ENCODE results near the gene WDR4.

Gene WDR4

DNA sequence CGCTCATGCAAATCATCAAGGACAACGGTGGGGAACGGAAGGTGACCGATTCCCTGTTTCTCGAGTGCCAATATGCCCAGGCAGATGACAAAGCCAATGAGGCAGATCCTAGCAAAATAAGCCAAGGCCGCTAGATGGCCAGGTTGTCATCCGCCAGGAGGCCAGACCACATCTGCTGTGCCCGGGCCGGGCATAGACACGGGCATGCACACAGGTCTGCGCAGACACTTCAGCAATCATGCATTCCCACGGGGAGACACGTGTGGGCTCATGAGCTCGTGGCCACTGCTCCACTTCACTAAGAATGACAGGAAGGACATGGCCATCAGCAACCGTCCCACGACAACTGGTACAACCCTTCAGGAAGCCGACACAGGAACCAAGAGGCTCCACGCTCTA, 23.4 kb downstream of the WDR4 start:
- TF ChIP-seq, protein P1, sequence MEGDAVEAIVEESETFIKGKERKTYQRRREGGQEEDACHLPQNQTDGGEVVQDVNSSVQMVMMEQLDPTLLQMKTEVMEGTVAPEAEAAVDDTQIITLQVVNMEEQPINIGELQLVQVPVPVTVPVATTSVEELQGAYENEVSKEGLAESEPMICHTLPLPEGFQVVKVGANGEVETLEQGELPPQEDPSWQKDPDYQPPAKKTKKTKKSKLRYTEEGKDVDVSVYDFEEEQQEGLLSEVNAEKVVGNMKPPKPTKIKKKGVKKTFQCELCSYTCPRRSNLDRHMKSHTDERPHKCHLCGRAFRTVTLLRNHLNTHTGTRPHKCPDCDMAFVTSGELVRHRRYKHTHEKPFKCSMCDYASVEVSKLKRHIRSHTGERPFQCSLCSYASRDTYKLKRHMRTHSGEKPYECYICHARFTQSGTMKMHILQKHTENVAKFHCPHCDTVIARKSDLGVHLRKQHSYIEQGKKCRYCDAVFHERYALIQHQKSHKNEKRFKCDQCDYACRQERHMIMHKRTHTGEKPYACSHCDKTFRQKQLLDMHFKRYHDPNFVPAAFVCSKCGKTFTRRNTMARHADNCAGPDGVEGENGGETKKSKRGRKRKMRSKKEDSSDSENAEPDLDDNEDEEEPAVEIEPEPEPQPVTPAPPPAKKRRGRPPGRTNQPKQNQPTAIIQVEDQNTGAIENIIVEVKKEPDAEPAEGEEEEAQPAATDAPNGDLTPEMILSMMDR (IDR thresholded peaks at IDR 0.05; ENCODE audit: low read depth, low read length), result no peak
- no peak for TF ChIP-seq POLR2A (IDR thresholded peaks at IDR 0.05; ENCODE audit: extremely low read depth, insufficient read length)
- no peak for TF ChIP-seq MYC (IDR thresholded peaks at IDR 0.05; ENCODE audit: low read depth, low read length)
- TF ChIP-seq, protein P2, sequence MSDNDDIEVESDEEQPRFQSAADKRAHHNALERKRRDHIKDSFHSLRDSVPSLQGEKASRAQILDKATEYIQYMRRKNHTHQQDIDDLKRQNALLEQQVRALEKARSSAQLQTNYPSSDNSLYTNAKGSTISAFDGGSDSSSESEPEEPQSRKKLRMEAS (IDR thresholded peaks at IDR 0.05; ENCODE audit: low read depth, low read length), result no peak
- no peak for DNase-seq (ENCODE audit: low read depth)

GRCh38 chr21:42855171-42855936, 24.0 kb downstream of the WDR4 start:
- H3K4me3 ChIP-seq (ENCODE audit: low read depth, low read length), result no peak overlapping the region
- TF ChIP-seq, protein P2 (IDR thresholded peaks at IDR 0.05; ENCODE audit: low read depth, low read length), result no peak
- TF ChIP-seq POLR2A (IDR thresholded peaks at IDR 0.05; ENCODE audit: extremely low read depth, insufficient read length), result no peak
- TF ChIP-seq MYC (IDR thresholded peaks at IDR 0.05; ENCODE audit: low read depth, low read length), result no peak
- TF ChIP-seq, protein P1 (IDR thresholded peaks at IDR 0.05; ENCODE audit: low read depth, low read length), result no peak
- DNase-seq (ENCODE audit: low read depth), result no peak

More for the DNA sequence above, 23.4 kb downstream of the WDR4 start:
- H3K4me3 ChIP-seq (ENCODE audit: low read depth, low read length), result no peak overlapping the region

GRCh38 chr21:42854246-42855010, 24.9 kb downstream of the WDR4 start:
- DNase-seq (ENCODE audit: low read depth), result no peak
- TF ChIP-seq MYC (IDR thresholded peaks at IDR 0.05; ENCODE audit: low read depth, low read length) (no peak), POLR2A (IDR thresholded peaks at IDR 0.05; ENCODE audit: extremely low read depth, insufficient read length) (no peak)
- TF ChIP-seq, protein P1 (IDR thresholded peaks at IDR 0.05; ENCODE audit: low read depth, low read length), result no peak
- TF ChIP-seq, protein P2 (IDR thresholded peaks at IDR 0.05; ENCODE audit: low read depth, low read length), result no peak

DNA sequence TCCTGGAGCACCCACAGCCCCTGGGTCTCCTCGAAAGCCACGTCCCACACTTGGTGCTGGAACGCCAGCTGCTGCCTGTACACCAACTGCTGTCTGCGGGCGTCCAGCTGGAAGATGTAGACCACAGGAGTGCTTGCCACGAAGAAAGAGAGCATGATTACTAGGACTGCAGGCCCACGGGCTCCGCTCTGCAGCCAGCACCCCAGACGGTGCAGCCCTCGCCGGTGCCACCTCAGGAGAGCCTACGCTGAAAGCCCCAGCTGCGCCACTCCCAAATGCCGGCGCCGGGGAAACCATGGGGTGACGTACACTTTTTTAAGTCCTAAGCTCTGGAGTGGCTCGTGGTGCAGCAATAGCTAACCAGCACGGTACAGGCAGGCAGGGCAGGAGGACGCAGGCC, 25.7 kb downstream of the WDR4 start:
- TF ChIP-seq POLR2A (IDR thresholded peaks at IDR 0.05; ENCODE audit: extremely low read depth, insufficient read length), result no peak
- TF ChIP-seq, protein P1 (IDR thresholded peaks at IDR 0.05; ENCODE audit: low read depth, low read length), result no peak
- TF ChIP-seq, protein P2 (IDR thresholded peaks at IDR 0.05; ENCODE audit: low read depth, low read length), result no peak
- DNase-seq (ENCODE audit: low read depth), result no peak
- H3K4me3 ChIP-seq (ENCODE audit: low read depth, low read length), result no peak overlapping the region

More at GRCh38 chr21:42854246-42855010, 24.9 kb downstream of the WDR4 start:
- no peak overlapping the region for H3K4me3 ChIP-seq (ENCODE audit: low read depth, low read length)

- no peak overlapping the region for H3K4me3 ChIP-seq (ENCODE audit: low read depth, low read length)
- no peak for TF ChIP-seq POLR2A (IDR thresholded peaks at IDR 0.05; ENCODE audit: extremely low read depth, insufficient read length)
- TF ChIP-seq, protein P1 (IDR thresholded peaks at IDR 0.05; ENCODE audit: low read depth, low read length), result no peak
- no peak for TF ChIP-seq MYC (IDR thresholded peaks at IDR 0.05; ENCODE audit: low read depth, low read length)
- TF ChIP-seq, protein P2 (IDR thresholded peaks at IDR 0.05; ENCODE audit: low read depth, low read length), result no peak
- no peak for DNase-seq (ENCODE audit: low read depth)
These were observed 26.3 kb downstream of the WDR4 start for GRCh38 chr21:42852925-42853570.
